Lower leg skin (tissue), 3 donors: ENCODE measurements around the gene TRIM45.

Experiments
- POLR2A ChIP-seq, 2 donors: fragments of 450-650 bp; IDR thresholded peaks; one replicate each; pipeline ENCODE4 v1.6.1; 2016 to 2017; ENCODE audit warnings: antibody characterized with exemption in 2 of 2, mild to moderate bottlenecking in 1 of 2, moderate library complexity in 1 of 2
- TF ChIP-seq, protein P1 (sequence below), 3 donors: fragments of 450-650 bp; IDR thresholded peaks; one replicate each; pipeline ENCODE4 v1.5.1; 2016; ENCODE audit warnings: antibody characterized with exemption in 3 of 3, mild to moderate bottlenecking in 3 of 3, moderate library complexity in 2 of 3

DNA sequence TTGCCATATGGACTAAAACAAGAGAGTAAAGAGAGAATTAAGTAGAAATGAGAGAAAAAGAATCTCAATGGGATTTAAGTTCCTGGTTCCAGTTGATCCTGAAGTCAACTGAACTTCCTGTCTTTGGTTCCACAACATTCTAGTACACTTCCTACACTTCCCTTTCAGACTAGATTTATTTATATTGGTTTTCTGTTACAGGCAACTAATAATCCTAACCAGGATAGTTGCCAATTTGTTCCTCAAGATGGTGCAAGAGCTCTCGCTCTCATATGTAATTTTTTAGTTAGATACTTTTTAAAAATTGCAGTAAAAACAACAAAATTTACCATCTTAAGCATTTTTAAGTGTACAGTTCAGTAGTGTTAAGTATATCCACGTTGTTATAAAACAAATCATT lies 28.8 kb upstream of the TRIM45 start:
- TF ChIP-seq, protein P1, sequence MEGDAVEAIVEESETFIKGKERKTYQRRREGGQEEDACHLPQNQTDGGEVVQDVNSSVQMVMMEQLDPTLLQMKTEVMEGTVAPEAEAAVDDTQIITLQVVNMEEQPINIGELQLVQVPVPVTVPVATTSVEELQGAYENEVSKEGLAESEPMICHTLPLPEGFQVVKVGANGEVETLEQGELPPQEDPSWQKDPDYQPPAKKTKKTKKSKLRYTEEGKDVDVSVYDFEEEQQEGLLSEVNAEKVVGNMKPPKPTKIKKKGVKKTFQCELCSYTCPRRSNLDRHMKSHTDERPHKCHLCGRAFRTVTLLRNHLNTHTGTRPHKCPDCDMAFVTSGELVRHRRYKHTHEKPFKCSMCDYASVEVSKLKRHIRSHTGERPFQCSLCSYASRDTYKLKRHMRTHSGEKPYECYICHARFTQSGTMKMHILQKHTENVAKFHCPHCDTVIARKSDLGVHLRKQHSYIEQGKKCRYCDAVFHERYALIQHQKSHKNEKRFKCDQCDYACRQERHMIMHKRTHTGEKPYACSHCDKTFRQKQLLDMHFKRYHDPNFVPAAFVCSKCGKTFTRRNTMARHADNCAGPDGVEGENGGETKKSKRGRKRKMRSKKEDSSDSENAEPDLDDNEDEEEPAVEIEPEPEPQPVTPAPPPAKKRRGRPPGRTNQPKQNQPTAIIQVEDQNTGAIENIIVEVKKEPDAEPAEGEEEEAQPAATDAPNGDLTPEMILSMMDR (IDR thresholded peaks at IDR 0.05): no peak
- no peak for TF ChIP-seq POLR2A (IDR thresholded peaks at IDR 0.05)
